CD4-positive, alpha-beta T cell treated with Interleukin-21 for 1 hour (primary cell): Measurements from ENCODE around the gene MAML3.

Source experiments
- DNase-seq: peaks from one replicate; pipeline ENCODE4 v3.0.0-alpha.2; 2020

Gene MAML3

GRCh38 chr4:139768896-139769295, 385.1 kb downstream of the MAML3 start:
- no peak for DNase-seq

GRCh38 chr4:139768366-139768765, 385.6 kb downstream of the MAML3 start:
- no peak for DNase-seq

GRCh38 chr4:139767585-139767984, 386.4 kb downstream of the MAML3 start:
- no peak for DNase-seq

GRCh38 chr4:139767168-139767567, 386.8 kb downstream of the MAML3 start:
- DNase-seq: no peak

GRCh38 chr4:139764686-139765310, 389.2 kb downstream of the MAML3 start:
- no peak for DNase-seq

- DNase-seq: no peak
These were observed 389.8 kb downstream of the MAML3 start for GRCh38 chr4:139764182-139764581.

- no peak for DNase-seq
These were observed 390.3 kb downstream of the MAML3 start for GRCh38 chr4:139763672-139764071.

GRCh38 chr4:139763205-139763604, 390.8 kb downstream of the MAML3 start:
- DNase-seq: no peak

- DNase-seq: no peak
These were observed 391.3 kb downstream of the MAML3 start for GRCh38 chr4:139762720-139763119.

GRCh38 chr4:139761461-139761860, 392.5 kb downstream of the MAML3 start:
- DNase-seq: no peak

- no peak for DNase-seq
These were observed 393.4 kb downstream of the MAML3 start for GRCh38 chr4:139760567-139760966.

- no peak for DNase-seq
These were observed 394.9 kb downstream of the MAML3 start for GRCh38 chr4:139759097-139759496.

- DNase-seq: no peak
These were observed 397.4 kb downstream of the MAML3 start for GRCh38 chr4:139756391-139757180.

- no peak for DNase-seq
These were observed 399.0 kb downstream of the MAML3 start for GRCh38 chr4:139754938-139755337.

GRCh38 chr4:139753686-139754085, 400.3 kb downstream of the MAML3 start:
- no peak for DNase-seq

GRCh38 chr4:139749835-139750498, 404.0 kb downstream of the MAML3 start:
- DNase-seq: no peak

GRCh38 chr4:139749338-139749737, 404.6 kb downstream of the MAML3 start:
- no peak for DNase-seq

GRCh38 chr4:139746431-139747171, 407.4 kb downstream of the MAML3 start:
- no peak for DNase-seq

- DNase-seq: no peak
These were observed 408.8 kb downstream of the MAML3 start for GRCh38 chr4:139745111-139745639.

- DNase-seq: no peak
These were observed 409.8 kb downstream of the MAML3 start for GRCh38 chr4:139744232-139744631.

GRCh38 chr4:139743027-139743426, 411.0 kb downstream of the MAML3 start:
- DNase-seq: no peak

GRCh38 chr4:139740531-139741041, 413.4 kb downstream of the MAML3 start:
- no peak for DNase-seq

GRCh38 chr4:139740121-139740520, 413.9 kb downstream of the MAML3 start:
- no peak for DNase-seq
